ENCODE measurements around the gene PITPNC1.

Gene PITPNC1

GRCh38 chr17:67605256-67605912 lies 228.3 kb downstream of the PITPNC1 start:
- TF ChIP-seq ZNF274 (IDR thresholded peaks at IDR 0.05; ENCODE audit: low read depth, low read length) (no peak), YY1 (IDR thresholded peaks at IDR 0.05; ENCODE audit: insufficient read depth, insufficient read length) (no peak), SUZ12 (IDR thresholded peaks at IDR 0.05; ENCODE audit: extremely low read depth, insufficient read depth, insufficient read length) (no peak)
- Histone ChIP-seq H3K36me3 (ENCODE audit: insufficient read depth, insufficient read length, low read length) (no peaks in the 10 kb centered on the region), H3K4me1 (ENCODE audit: insufficient read depth, insufficient read length) (no peaks in the 10 kb centered on the region), H3K27me3 (ENCODE audit: insufficient read depth, insufficient read length) (no peaks in the 10 kb centered on the region), H3K4me3 (ENCODE audit: insufficient read length, low read depth) (no peak overlapping the region), H3K9me3 (ENCODE audit: insufficient read depth, low read length) (no peaks in the 10 kb centered on the region), H3K9ac (ENCODE audit: insufficient read length, low read depth) (no peak overlapping the region)
- no peak for DNase-seq (ENCODE audit: low read depth, low spot score)

DNA sequence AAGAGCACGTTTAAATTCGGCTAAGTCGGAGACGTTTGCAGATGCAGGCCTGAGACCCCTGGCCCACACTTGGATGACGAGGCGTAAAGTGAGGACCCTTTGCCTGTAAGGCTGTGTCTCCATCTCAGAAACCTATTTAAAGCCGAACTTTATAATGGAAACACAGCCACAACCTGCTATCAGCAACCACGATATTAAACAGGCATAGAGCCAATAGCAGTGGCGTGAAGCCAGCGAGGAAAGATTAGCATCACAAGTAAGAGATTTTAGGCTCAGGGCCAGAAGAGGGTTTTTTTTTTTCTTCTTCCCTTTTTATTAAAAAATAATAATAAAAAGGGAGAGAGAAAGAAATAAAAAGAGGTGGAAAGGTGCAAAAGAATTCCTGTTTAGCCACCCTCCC lies 229.4 kb downstream of the PITPNC1 start:
- no peak for TF ChIP-seq SUZ12 (IDR thresholded peaks at IDR 0.05; ENCODE audit: extremely low read depth, insufficient read depth, insufficient read length)
- TF ChIP-seq ZNF274 (IDR thresholded peaks at IDR 0.05; ENCODE audit: low read depth, low read length): no peak
- TF ChIP-seq YY1 (IDR thresholded peaks at IDR 0.05; ENCODE audit: insufficient read depth, insufficient read length): no peak
- no peaks in the 10 kb centered on the region for H3K36me3 ChIP-seq (ENCODE audit: insufficient read depth, insufficient read length, low read length)
- H3K9ac ChIP-seq (ENCODE audit: insufficient read length, low read depth): no peak overlapping the region
- no peaks in the 10 kb centered on the region for H3K27me3 ChIP-seq (ENCODE audit: insufficient read depth, insufficient read length)
- no peak overlapping the region for H3K4me3 ChIP-seq (ENCODE audit: insufficient read length, low read depth)
- H3K9me3 ChIP-seq (ENCODE audit: insufficient read depth, low read length): no peaks in the 10 kb centered on the region
- no peak for DNase-seq (ENCODE audit: low read depth, low spot score)
- H3K4me1 ChIP-seq (ENCODE audit: insufficient read depth, insufficient read length): no peaks in the 10 kb centered on the region

GRCh38 chr17:67606896-67607604 lies 230.0 kb downstream of the PITPNC1 start:
- no peak for DNase-seq (ENCODE audit: low read depth, low spot score)
- H3K27me3 ChIP-seq (ENCODE audit: insufficient read depth, insufficient read length): no peaks in the 10 kb centered on the region
- no peak for TF ChIP-seq SUZ12 (IDR thresholded peaks at IDR 0.05; ENCODE audit: extremely low read depth, insufficient read depth, insufficient read length)
- TF ChIP-seq YY1 (IDR thresholded peaks at IDR 0.05; ENCODE audit: insufficient read depth, insufficient read length): no peak
- no peaks in the 10 kb centered on the region for H3K36me3 ChIP-seq (ENCODE audit: insufficient read depth, insufficient read length, low read length)
- H3K4me1 ChIP-seq (ENCODE audit: insufficient read depth, insufficient read length): no peaks in the 10 kb centered on the region
- no peaks in the 10 kb centered on the region for H3K9me3 ChIP-seq (ENCODE audit: insufficient read depth, low read length)
- no peak overlapping the region for H3K9ac ChIP-seq (ENCODE audit: insufficient read length, low read depth)
- no peak overlapping the region for H3K4me3 ChIP-seq (ENCODE audit: insufficient read length, low read depth)

- no peaks in the 10 kb centered on the region for H3K4me1 ChIP-seq (ENCODE audit: insufficient read depth, insufficient read length)
- H3K9ac ChIP-seq (ENCODE audit: insufficient read length, low read depth): no peak overlapping the region
- H3K9me3 ChIP-seq (ENCODE audit: insufficient read depth, low read length): no peaks in the 10 kb centered on the region
- H3K36me3 ChIP-seq (ENCODE audit: insufficient read depth, insufficient read length, low read length): no peaks in the 10 kb centered on the region
- no peak for DNase-seq (ENCODE audit: low read depth, low spot score)
- H3K27me3 ChIP-seq (ENCODE audit: insufficient read depth, insufficient read length): no peaks in the 10 kb centered on the region
- TF ChIP-seq ZNF274 (IDR thresholded peaks at IDR 0.05; ENCODE audit: low read depth, low read length) (no peak), SUZ12 (IDR thresholded peaks at IDR 0.05; ENCODE audit: extremely low read depth, insufficient read depth, insufficient read length) (no peak), YY1 (IDR thresholded peaks at IDR 0.05; ENCODE audit: insufficient read depth, insufficient read length) (no peak)
- H3K4me3 ChIP-seq (ENCODE audit: insufficient read length, low read depth): no peak overlapping the region
Measured at GRCh38 chr17:67610061-67610460, 233.0 kb downstream of the PITPNC1 start.

- Histone ChIP-seq H3K36me3 (ENCODE audit: insufficient read depth, insufficient read length, low read length) (no peaks in the 10 kb centered on the region), H3K9me3 (ENCODE audit: insufficient read depth, low read length) (no peaks in the 10 kb centered on the region), H3K4me1 (ENCODE audit: insufficient read depth, insufficient read length) (peaks cover 2% of the 10 kb centered on the region), H3K9ac (ENCODE audit: insufficient read length, low read depth) (no peak overlapping the region), H3K4me3 (ENCODE audit: insufficient read length, low read depth) (no peak overlapping the region), H3K27me3 (ENCODE audit: insufficient read depth, insufficient read length) (no peaks in the 10 kb centered on the region)
- DNase-seq (ENCODE audit: low read depth, low spot score): no peak
- TF ChIP-seq YY1 (IDR thresholded peaks at IDR 0.05; ENCODE audit: insufficient read depth, insufficient read length): no peak
- no peak for TF ChIP-seq SUZ12 (IDR thresholded peaks at IDR 0.05; ENCODE audit: extremely low read depth, insufficient read depth, insufficient read length)
- TF ChIP-seq ZNF274 (IDR thresholded peaks at IDR 0.05; ENCODE audit: low read depth, low read length): no peak
Measured at GRCh38 chr17:67613961-67614360, 236.9 kb downstream of the PITPNC1 start.

GRCh38 chr17:67615011-67615561 lies 238.0 kb downstream of the PITPNC1 start:
- Histone ChIP-seq H3K9ac (ENCODE audit: insufficient read length, low read depth) (no peak overlapping the region), H3K27me3 (ENCODE audit: insufficient read depth, insufficient read length) (no peaks in the 10 kb centered on the region), H3K9me3 (ENCODE audit: insufficient read depth, low read length) (no peaks in the 10 kb centered on the region), H3K4me1 (ENCODE audit: insufficient read depth, insufficient read length) (peaks cover 2% of the 10 kb centered on the region), H3K4me3 (ENCODE audit: insufficient read length, low read depth) (no peak overlapping the region), H3K36me3 (ENCODE audit: insufficient read depth, insufficient read length, low read length) (no peaks in the 10 kb centered on the region)
- TF ChIP-seq SUZ12 (IDR thresholded peaks at IDR 0.05; ENCODE audit: extremely low read depth, insufficient read depth, insufficient read length) (no peak), ZNF274 (IDR thresholded peaks at IDR 0.05; ENCODE audit: low read depth, low read length) (no peak), YY1 (IDR thresholded peaks at IDR 0.05; ENCODE audit: insufficient read depth, insufficient read length) (no peak)
- DNase-seq (ENCODE audit: low read depth, low spot score): no peak

GRCh38 chr17:67615736-67616135 lies 238.7 kb downstream of the PITPNC1 start:
- Histone ChIP-seq H3K9me3 (ENCODE audit: insufficient read depth, low read length) (no peaks in the 10 kb centered on the region), H3K9ac (ENCODE audit: insufficient read length, low read depth) (no peak overlapping the region), H3K27me3 (ENCODE audit: insufficient read depth, insufficient read length) (no peaks in the 10 kb centered on the region), H3K4me1 (ENCODE audit: insufficient read depth, insufficient read length) (peaks cover 2% of the 10 kb centered on the region), H3K4me3 (ENCODE audit: insufficient read length, low read depth) (no peak overlapping the region), H3K36me3 (ENCODE audit: insufficient read depth, insufficient read length, low read length) (no peaks in the 10 kb centered on the region)
- TF ChIP-seq SUZ12 (IDR thresholded peaks at IDR 0.05; ENCODE audit: extremely low read depth, insufficient read depth, insufficient read length) (no peak), YY1 (IDR thresholded peaks at IDR 0.05; ENCODE audit: insufficient read depth, insufficient read length) (no peak), ZNF274 (IDR thresholded peaks at IDR 0.05; ENCODE audit: low read depth, low read length) (no peak)
- DNase-seq (ENCODE audit: low read depth, low spot score): no peak
